Gastroesophageal sphincter (tissue), 3 donors: ENCODE results near the gene SLC39A3.

ENCODE experiments used
- EP300 ChIP-seq: sonication (generic); formaldehyde crosslinking; IDR thresholded peaks from one replicate; pipeline ENCODE4 v1.6.1; 2017; ENCODE audit warnings: antibody characterized with exemption, mild to moderate bottlenecking
- POLR2A ChIP-seq, 2 donors: fragments of 450-650 bp; IDR thresholded peaks; one replicate each; pipeline ENCODE4 v1.6.1; 2017; ENCODE audit warnings: antibody characterized with exemption in 2 of 2, mild to moderate bottlenecking in 2 of 2, moderate library complexity in 1 of 2
- TF ChIP-seq, protein P1 (sequence below), 4 experiments: fragments of 200-600 bp in 2 of 4; fragments of 450-650 bp in 2 of 4; sonication (generic) in 1 of 4; IDR thresholded peaks; one replicate each; pipeline ENCODE4 v1.5.1; 2017 to 2019; ENCODE audit warnings: antibody characterized with exemption in 4 of 4, mild to moderate bottlenecking in 2 of 4, moderate library complexity in 2 of 4

DNA sequence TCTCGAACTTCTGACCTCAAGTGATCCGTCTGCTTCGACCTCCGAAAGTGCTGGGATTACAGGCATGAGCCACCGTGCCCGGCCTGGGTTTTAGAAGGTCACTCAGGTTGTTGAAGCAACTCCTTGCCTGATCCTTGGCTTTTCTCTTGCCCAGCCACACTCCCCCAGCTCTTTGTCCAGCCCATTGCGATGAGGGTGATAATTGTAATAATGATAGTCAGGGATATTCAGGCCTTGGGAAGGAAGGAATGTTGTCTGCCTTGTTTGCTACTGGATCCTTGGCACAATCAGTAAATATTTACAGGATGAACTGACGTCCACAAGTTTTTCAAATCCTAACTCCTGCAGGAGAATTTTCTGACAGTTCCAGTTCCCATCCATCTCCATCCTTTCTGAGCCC is 47.3 kb upstream of the SLC39A3 start:
- TF ChIP-seq, protein P1, sequence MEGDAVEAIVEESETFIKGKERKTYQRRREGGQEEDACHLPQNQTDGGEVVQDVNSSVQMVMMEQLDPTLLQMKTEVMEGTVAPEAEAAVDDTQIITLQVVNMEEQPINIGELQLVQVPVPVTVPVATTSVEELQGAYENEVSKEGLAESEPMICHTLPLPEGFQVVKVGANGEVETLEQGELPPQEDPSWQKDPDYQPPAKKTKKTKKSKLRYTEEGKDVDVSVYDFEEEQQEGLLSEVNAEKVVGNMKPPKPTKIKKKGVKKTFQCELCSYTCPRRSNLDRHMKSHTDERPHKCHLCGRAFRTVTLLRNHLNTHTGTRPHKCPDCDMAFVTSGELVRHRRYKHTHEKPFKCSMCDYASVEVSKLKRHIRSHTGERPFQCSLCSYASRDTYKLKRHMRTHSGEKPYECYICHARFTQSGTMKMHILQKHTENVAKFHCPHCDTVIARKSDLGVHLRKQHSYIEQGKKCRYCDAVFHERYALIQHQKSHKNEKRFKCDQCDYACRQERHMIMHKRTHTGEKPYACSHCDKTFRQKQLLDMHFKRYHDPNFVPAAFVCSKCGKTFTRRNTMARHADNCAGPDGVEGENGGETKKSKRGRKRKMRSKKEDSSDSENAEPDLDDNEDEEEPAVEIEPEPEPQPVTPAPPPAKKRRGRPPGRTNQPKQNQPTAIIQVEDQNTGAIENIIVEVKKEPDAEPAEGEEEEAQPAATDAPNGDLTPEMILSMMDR (IDR thresholded peaks at IDR 0.05): no peak
- TF ChIP-seq POLR2A (IDR thresholded peaks at IDR 0.05) (no peak), EP300 (no peak)
